T-helper 2 cell treated with Interferon-gamma antibody and Interleukin-4, amounts not matched to agents 5 μg/mL and 100 μg/mL, for 36 hours (primary cell): ENCODE results near the gene PRR36.

Experiments used
- DNase-seq: peaks from one replicate; pipeline ENCODE4 v3.0.0; 2021; ENCODE audit warnings: low spot score
- H3K27ac Mint-ChIP-seq: one replicate; pipeline ENCODE4 v1.8.0; 2021; ENCODE audit warnings: mild to moderate bottlenecking, mixed read lengths
- H3K27me3 Mint-ChIP-seq: one replicate; pipeline ENCODE4 v1.8.0; 2021; ENCODE audit warnings: low read depth, mixed read lengths
- H3K36me3 Mint-ChIP-seq: one replicate; pipeline ENCODE4 v1.8.0; 2021; ENCODE audit warnings: low read depth, mixed read lengths
- H3K4me1 Mint-ChIP-seq: one replicate; pipeline ENCODE4 v1.8.0; 2021; ENCODE audit warnings: low read depth, mixed read lengths
- H3K4me3 Mint-ChIP-seq: one replicate; pipeline ENCODE4 v1.8.0; 2022; ENCODE audit warnings: mild to moderate bottlenecking, moderate library complexity, mixed read lengths
- H3K9me3 Mint-ChIP-seq: one replicate; pipeline ENCODE4 v1.8.0; 2021; ENCODE audit warnings: mixed read lengths

PRR36 gene

DNA sequence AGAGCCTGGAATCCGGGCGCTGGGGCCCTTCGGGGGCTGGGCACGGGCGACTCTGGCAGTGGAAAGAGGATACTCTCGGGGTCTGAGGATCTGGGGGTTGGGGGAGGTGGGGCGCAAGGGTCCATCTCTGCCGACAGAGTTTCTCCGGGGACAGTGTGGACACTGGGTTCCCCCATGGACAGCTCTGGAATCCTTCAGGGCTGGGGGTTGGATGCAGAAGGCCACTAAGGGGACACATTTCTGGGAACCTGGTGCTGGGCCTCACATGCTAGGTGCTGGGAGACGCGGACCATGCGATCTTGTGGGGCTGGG, 42.7 kb upstream of the PRR36 start:
- H3K4me3 Mint-ChIP-seq = peak overlapping the region; percentile 76
- peaks cover 28% of the 10 kb centered on the region for H3K27me3 Mint-ChIP-seq

GRCh38 chr19:7916103-7916954, 42.1 kb upstream of the PRR36 start:
- H3K4me1 Mint-ChIP-seq = peaks cover 16% of the 10 kb centered on the region
- no peak overlapping the region for H3K27ac Mint-ChIP-seq
- H3K4me3 Mint-ChIP-seq = peak overlapping the region; percentile 50
- H3K27me3 Mint-ChIP-seq = peaks cover 28% of the 10 kb centered on the region
- DNase-seq = peak; percentile 73
- peaks cover 17% of the 10 kb centered on the region for H3K36me3 Mint-ChIP-seq
- no peaks in the 10 kb centered on the region for H3K9me3 Mint-ChIP-seq

More for the DNA sequence above, 42.7 kb upstream of the PRR36 start:
- Mint-ChIP-seq H3K9me3 (no peaks in the 10 kb centered on the region), H3K36me3 (peaks cover 14% of the 10 kb centered on the region), H3K4me1 (peaks cover 16% of the 10 kb centered on the region), H3K27ac (no peak overlapping the region)
- DNase-seq = no peak

GRCh38 chr19:7915250-7916102, 41.3 kb upstream of the PRR36 start:
- Mint-ChIP-seq H3K4me1 (peaks cover 15% of the 10 kb centered on the region), H3K27me3 (peaks cover 28% of the 10 kb centered on the region), H3K4me3 (peak overlapping the region; percentile 66), H3K27ac (no peak overlapping the region), H3K36me3 (peaks cover 22% of the 10 kb centered on the region), H3K9me3 (no peaks in the 10 kb centered on the region)
- no peak for DNase-seq

GRCh38 chr19:7914598-7915045, 40.4 kb upstream of the PRR36 start, which contains the start of gene TGFBR3L:
TGFBR3L (plus strand) TSS chr19:7914830.
- peak within 1 kb of the TSS; percentile 66 for H3K4me3 Mint-ChIP-seq
- H3K9me3 Mint-ChIP-seq = no peaks in the 10 kb centered on the region
- no peak for DNase-seq
- peaks cover 23% of the 10 kb centered on the region for H3K27me3 Mint-ChIP-seq
- H3K36me3 Mint-ChIP-seq = peaks cover 20% of the 10 kb centered on the region
- peaks cover 10% of the 10 kb centered on the region for H3K4me1 Mint-ChIP-seq
- H3K27ac Mint-ChIP-seq = no peak within 1 kb of the TSS

- no peak for DNase-seq
- Mint-ChIP-seq H3K4me1 (peaks cover 7% of the 10 kb centered on the region), H3K36me3 (peaks cover 18% of the 10 kb centered on the region), H3K27me3 (peaks cover 22% of the 10 kb centered on the region), H3K9me3 (no peaks in the 10 kb centered on the region), H3K27ac (no peak overlapping the region), H3K4me3 (no peak overlapping the region)
Measured at GRCh38 chr19:7914099-7914498, 39.9 kb upstream of the PRR36 start.

GRCh38 chr19:7913652-7914051, 39.5 kb upstream of the PRR36 start:
- DNase-seq = no peak
- Mint-ChIP-seq H3K27ac (no peak overlapping the region), H3K9me3 (no peaks in the 10 kb centered on the region), H3K4me3 (no peak overlapping the region), H3K4me1 (peaks cover 7% of the 10 kb centered on the region), H3K27me3 (peaks cover 22% of the 10 kb centered on the region), H3K36me3 (peaks cover 18% of the 10 kb centered on the region)

GRCh38 chr19:7912697-7913564, 38.7 kb upstream of the PRR36 start:
- DNase-seq = no peak
- Mint-ChIP-seq H3K4me3 (no peak overlapping the region), H3K27ac (no peak overlapping the region), H3K4me1 (peaks cover 6% of the 10 kb centered on the region), H3K27me3 (peaks cover 15% of the 10 kb centered on the region), H3K9me3 (no peaks in the 10 kb centered on the region), H3K36me3 (peaks cover 18% of the 10 kb centered on the region)

GRCh38 chr19:7912144-7912696, 38.0 kb upstream of the PRR36 start:
- no peaks in the 10 kb centered on the region for H3K9me3 Mint-ChIP-seq
- H3K4me3 Mint-ChIP-seq = no peak overlapping the region
- H3K36me3 Mint-ChIP-seq = peaks cover 18% of the 10 kb centered on the region
- peaks cover 12% of the 10 kb centered on the region for H3K27me3 Mint-ChIP-seq
- H3K27ac Mint-ChIP-seq = no peak overlapping the region
- H3K4me1 Mint-ChIP-seq = peaks cover 5% of the 10 kb centered on the region
- no peak for DNase-seq

GRCh38 chr19:7911508-7912143, 37.4 kb upstream of the PRR36 start:
- peaks cover 18% of the 10 kb centered on the region for H3K36me3 Mint-ChIP-seq
- H3K9me3 Mint-ChIP-seq = no peaks in the 10 kb centered on the region
- H3K27ac Mint-ChIP-seq = no peak overlapping the region
- no peak overlapping the region for H3K4me3 Mint-ChIP-seq
- H3K27me3 Mint-ChIP-seq = peaks cover 8% of the 10 kb centered on the region
- H3K4me1 Mint-ChIP-seq = peaks cover 1% of the 10 kb centered on the region
- no peak for DNase-seq

- Mint-ChIP-seq H3K9me3 (no peaks in the 10 kb centered on the region), H3K27ac (no peak overlapping the region), H3K36me3 (peaks cover 21% of the 10 kb centered on the region), H3K27me3 (peaks cover 3% of the 10 kb centered on the region), H3K4me3 (no peak overlapping the region), H3K4me1 (peaks cover 3% of the 10 kb centered on the region)
- no peak for DNase-seq
Measured at GRCh38 chr19:7910321-7911161, 36.4 kb upstream of the PRR36 start.

- DNase-seq = no peak
- H3K36me3 Mint-ChIP-seq = peaks cover 28% of the 10 kb centered on the region
- peaks cover 10% of the 10 kb centered on the region for H3K4me1 Mint-ChIP-seq
- no peaks in the 10 kb centered on the region for H3K27me3 Mint-ChIP-seq
- H3K9me3 Mint-ChIP-seq = no peaks in the 10 kb centered on the region
- no peak overlapping the region for H3K27ac Mint-ChIP-seq
- H3K4me3 Mint-ChIP-seq = no peak overlapping the region
Measured at GRCh38 chr19:7909471-7910067, 35.4 kb upstream of the PRR36 start.
